ENCODE data around the gene LYZL2. TPM values are rescaled to one million over a fixed set of nuclear protein-coding genes. Genes with fewer than 3 reads are reported as not detected.
"Not testable (repeated sequence)": the region's sequence is repeated elsewhere in the genome, so short reads cannot be mapped to it uniquely, and the experiment has no call there.

Gene LYZL2
- total RNA-seq, 1 donor from 2014 or later, result not detected

- peak overlapping the region; percentile 2 for H3K27ac Mint-ChIP-seq (ENCODE audit: unreplicated experiment)
- H3K27me3 Mint-ChIP-seq (ENCODE audit: low read depth), result peaks cover 3% of the 10 kb centered on the region
- H3K36me3 Mint-ChIP-seq (ENCODE audit: low read depth), result no peaks in the 10 kb centered on the region
- H3K4me1 Mint-ChIP-seq, result peaks cover 41% of the 10 kb centered on the region
- DNase-seq (ENCODE audit: low read depth, low spot score), result no peak
- H3K4me3 Mint-ChIP-seq, result no peak overlapping the region
- H3K9me3 Mint-ChIP-seq, result peaks cover 2% of the 10 kb centered on the region
- no peak for TF ChIP-seq CTCF (conservative IDR thresholded peaks at IDR 0.05)
Observed at GRCh38 chr10:30596013-30596412, 33.5 kb downstream of the LYZL2 start.

GRCh38 chr10:30594077-30594476 is 35.5 kb downstream of the LYZL2 start:
- peaks cover 3% of the 10 kb centered on the region for H3K27me3 Mint-ChIP-seq (ENCODE audit: low read depth)
- no peaks in the 10 kb centered on the region for H3K9me3 Mint-ChIP-seq
- H3K4me3 Mint-ChIP-seq, result no peak overlapping the region
- H3K27ac Mint-ChIP-seq (ENCODE audit: unreplicated experiment), result no peak overlapping the region
- TF ChIP-seq CTCF (conservative IDR thresholded peaks at IDR 0.05), result no peak
- H3K4me1 Mint-ChIP-seq, result peaks cover 36% of the 10 kb centered on the region
- no peaks in the 10 kb centered on the region for H3K36me3 Mint-ChIP-seq (ENCODE audit: low read depth)
- DNase-seq (ENCODE audit: low read depth, low spot score), result no peak

- not testable (repeated sequence) for H3K4me3 Mint-ChIP-seq; DNase-seq (ENCODE audit: low read depth, low spot score); H3K27me3 Mint-ChIP-seq (ENCODE audit: low read depth); H3K27ac Mint-ChIP-seq (ENCODE audit: unreplicated experiment); H3K36me3 Mint-ChIP-seq (ENCODE audit: low read depth); H3K9me3 Mint-ChIP-seq
- H3K4me1 Mint-ChIP-seq, result peaks cover 23% of the 10 kb centered on the region
Observed at GRCh38 chr10:30592770-30593169, 36.8 kb downstream of the LYZL2 start.

- H3K27ac Mint-ChIP-seq (ENCODE audit: unreplicated experiment), result no peak overlapping the region
- TF ChIP-seq CTCF (conservative IDR thresholded peaks at IDR 0.05), result peak; percentile 84
- peaks cover 3% of the 10 kb centered on the region for H3K27me3 Mint-ChIP-seq (ENCODE audit: low read depth)
- peaks cover 10% of the 10 kb centered on the region for H3K4me1 Mint-ChIP-seq
- no peak overlapping the region for H3K4me3 Mint-ChIP-seq
- peak; percentile 53 for DNase-seq (ENCODE audit: low read depth, low spot score)
- H3K36me3 Mint-ChIP-seq (ENCODE audit: low read depth), result no peaks in the 10 kb centered on the region
- H3K9me3 Mint-ChIP-seq, result no peaks in the 10 kb centered on the region
Observed at GRCh38 chr10:30591249-30591670, 38.3 kb downstream of the LYZL2 start.

GRCh38 chr10:30589441-30589840 is 40.1 kb downstream of the LYZL2 start:
- TF ChIP-seq CTCF (conservative IDR thresholded peaks at IDR 0.05), result no peak
- Mint-ChIP-seq H3K4me3 (no peak overlapping the region), H3K9me3 (no peaks in the 10 kb centered on the region), H3K27ac (ENCODE audit: unreplicated experiment) (no peak overlapping the region), H3K4me1 (peaks cover 3% of the 10 kb centered on the region), H3K36me3 (ENCODE audit: low read depth) (no peaks in the 10 kb centered on the region), H3K27me3 (ENCODE audit: low read depth) (peaks cover 3% of the 10 kb centered on the region)
- no peak for DNase-seq (ENCODE audit: low read depth, low spot score)

- H3K36me3 Mint-ChIP-seq (ENCODE audit: low read depth), result no peaks in the 10 kb centered on the region
- H3K4me3 Mint-ChIP-seq, result no peak overlapping the region
- no peaks in the 10 kb centered on the region for H3K9me3 Mint-ChIP-seq
- H3K27me3 Mint-ChIP-seq (ENCODE audit: low read depth), result peaks cover 3% of the 10 kb centered on the region
- TF ChIP-seq CTCF (conservative IDR thresholded peaks at IDR 0.05), result no peak
- no peak for DNase-seq (ENCODE audit: low read depth, low spot score)
- no peak overlapping the region for H3K27ac Mint-ChIP-seq (ENCODE audit: unreplicated experiment)
- peaks cover 8% of the 10 kb centered on the region for H3K4me1 Mint-ChIP-seq
Observed at GRCh38 chr10:30587522-30588031, 42.0 kb downstream of the LYZL2 start.

All from neural crest cell (in vitro differentiated cells).